Muscle of leg (tissue), 11 donors: ENCODE results near the gene RLN3. TPM values are rescaled to one million over a fixed set of nuclear protein-coding genes. Genes with fewer than 3 reads are reported as not detected.

ENCODE experiments used
- DNase-seq: peaks from one replicate; pipeline ENCODE4 v3.0.0; 2013
- H3K27ac ChIP-seq: one replicate; pipeline ENCODE4 v1.5.1; 2013; ENCODE audit warnings: mild to moderate bottlenecking, low read length, control low read depth
- H3K27me3 ChIP-seq: one replicate; pipeline ENCODE4 v1.6.1; 2013; ENCODE audit warnings: low read length; ENCODE audit not compliant: control insufficient read depth, insufficient read depth
- H3K36me3 ChIP-seq: one replicate; pipeline ENCODE4 v1.6.1; 2013; ENCODE audit warnings: low read length; ENCODE audit not compliant: control insufficient read depth, insufficient read depth
- H3K4me1 ChIP-seq: one replicate; pipeline ENCODE4 v1.6.1; 2013; ENCODE audit warnings: low read length; ENCODE audit not compliant: control insufficient read depth, insufficient read depth
- H3K4me3 ChIP-seq: one replicate; pipeline ENCODE4 v1.5.1; 2013; ENCODE audit warnings: low read length, control low read depth
- H3K9me3 ChIP-seq: replicated peaks from 2 replicates; pipeline ENCODE4 v1.6.1; 2013; ENCODE audit warnings: low read depth, low read length; ENCODE audit not compliant: control insufficient read depth
- WGBS: methylation state at CpG from one replicate; pipeline ENCODE4 v1.1.5; 2013; ENCODE audit warnings: missing lambda C conversion rate; ENCODE audit not compliant: insufficient coverage; 5-methylcytosine and 5-hydroxymethylcytosine counted together
- polyA plus RNA-seq, 8 donors: library from polyadenylated mRNA; unstranded; fragments of 120-200 nt; gene quantifications; one replicate each; pipeline versions ENCODE4 v1.2.1 to v1.2.3, GENCODE V29; 2013; ENCODE audit warnings: inconsistent platforms in 1 of 8, low replicate concordance in 1 of 8; ENCODE audit not compliant: insufficient read length in 8 of 8, insufficient read depth in 1 of 8
- total RNA-seq: library from RNA; stranded (reverse); fragments of 120-200 nt; gene quantifications from one replicate; pipeline ENCODE4 v1.2.4, GENCODE V29; 2013

RLN3 gene
- total and polyA plus RNA-seq, 9 donors, result not detected

DNA sequence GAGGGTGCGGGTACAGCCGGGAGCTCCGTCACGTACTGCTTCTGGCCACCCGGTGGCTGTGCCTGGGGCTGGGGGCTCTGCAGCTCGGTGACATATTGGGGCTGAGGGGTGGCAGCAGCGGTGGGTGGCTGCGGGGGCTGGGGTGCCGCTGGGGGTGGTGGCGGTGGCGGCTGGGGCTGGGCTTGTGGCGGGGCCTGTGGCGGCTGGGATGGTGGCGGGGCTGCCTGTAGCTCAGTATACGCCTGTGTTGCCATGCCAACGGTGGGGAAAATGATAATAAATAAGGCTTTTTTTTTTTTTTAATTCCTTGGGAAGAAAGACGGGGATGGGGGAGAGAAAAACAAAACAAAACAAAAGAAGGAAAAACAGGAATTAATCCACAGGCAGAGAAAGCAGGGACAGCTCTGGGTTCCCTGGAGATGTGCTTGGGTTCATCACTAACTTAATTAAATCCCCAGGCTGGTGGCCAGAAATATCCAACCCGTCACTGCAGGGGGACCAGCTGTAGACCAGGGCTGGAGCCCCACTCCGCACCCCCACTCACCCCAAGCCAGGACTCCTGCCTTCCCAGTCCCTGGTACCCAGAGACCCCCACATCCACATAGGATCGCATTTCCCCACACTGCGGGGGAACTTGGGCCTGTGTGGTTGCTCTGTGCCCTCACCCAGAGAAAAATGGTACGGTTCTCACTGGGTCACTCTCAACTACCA lies 34.2 kb upstream of the RLN3 start:
- Histone ChIP-seq H3K27ac (peak overlapping the region; percentile 51), H3K27me3 (no peaks in the 10 kb centered on the region), H3K4me1 (peaks cover 3% of the 10 kb centered on the region), H3K36me3 (peaks cover 49% of the 10 kb centered on the region), H3K4me3 (no peak overlapping the region), H3K9me3 (peaks cover 3% of the 10 kb centered on the region)
- peak; percentile 45 for DNase-seq
- WGBS, result 77% methylated on average over 17 of the region's 22 CpGs

DNA sequence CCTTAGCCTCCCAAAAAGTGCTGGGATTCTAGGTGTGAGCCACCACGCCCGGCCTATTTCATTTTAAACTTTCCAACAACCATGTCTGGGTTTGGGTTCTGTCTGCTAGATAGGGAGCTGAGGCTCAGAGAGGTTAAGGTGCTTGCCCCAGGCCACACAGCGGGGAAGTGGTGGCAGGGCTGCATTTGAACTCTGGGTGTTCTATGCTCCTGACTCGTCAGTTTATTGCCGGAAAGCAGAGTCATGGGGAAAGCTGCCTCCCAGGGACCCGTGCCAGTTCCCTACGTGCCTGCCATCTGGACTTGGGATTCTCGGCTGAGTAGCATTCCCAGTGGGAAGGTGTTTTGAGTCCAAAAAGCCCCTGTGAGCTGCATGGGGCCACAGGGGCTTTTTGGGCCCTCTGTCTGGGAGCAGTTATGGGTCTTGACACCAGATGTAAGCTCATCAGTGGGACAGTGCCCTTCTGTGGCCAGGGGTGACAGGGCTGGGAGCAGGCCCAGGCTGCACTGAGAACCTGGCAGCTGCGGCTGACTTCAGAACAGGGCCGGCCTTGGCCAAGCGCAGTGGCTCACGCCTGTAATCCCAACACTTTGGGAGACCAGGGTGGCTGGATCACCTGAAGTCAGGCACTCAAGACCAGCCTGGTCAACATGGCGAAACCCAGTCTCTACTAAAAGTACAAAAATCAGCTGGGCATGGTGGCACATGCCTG lies 32.8 kb upstream of the RLN3 start:
- Histone ChIP-seq H3K4me3 (no peak overlapping the region), H3K4me1 (peaks cover 3% of the 10 kb centered on the region), H3K27ac (no peak overlapping the region), H3K36me3 (peaks cover 49% of the 10 kb centered on the region), H3K9me3 (peaks cover 10% of the 10 kb centered on the region), H3K27me3 (no peaks in the 10 kb centered on the region)
- WGBS, result 66% methylated on average over 8 of the region's 13 CpGs
- no peak for DNase-seq

DNA sequence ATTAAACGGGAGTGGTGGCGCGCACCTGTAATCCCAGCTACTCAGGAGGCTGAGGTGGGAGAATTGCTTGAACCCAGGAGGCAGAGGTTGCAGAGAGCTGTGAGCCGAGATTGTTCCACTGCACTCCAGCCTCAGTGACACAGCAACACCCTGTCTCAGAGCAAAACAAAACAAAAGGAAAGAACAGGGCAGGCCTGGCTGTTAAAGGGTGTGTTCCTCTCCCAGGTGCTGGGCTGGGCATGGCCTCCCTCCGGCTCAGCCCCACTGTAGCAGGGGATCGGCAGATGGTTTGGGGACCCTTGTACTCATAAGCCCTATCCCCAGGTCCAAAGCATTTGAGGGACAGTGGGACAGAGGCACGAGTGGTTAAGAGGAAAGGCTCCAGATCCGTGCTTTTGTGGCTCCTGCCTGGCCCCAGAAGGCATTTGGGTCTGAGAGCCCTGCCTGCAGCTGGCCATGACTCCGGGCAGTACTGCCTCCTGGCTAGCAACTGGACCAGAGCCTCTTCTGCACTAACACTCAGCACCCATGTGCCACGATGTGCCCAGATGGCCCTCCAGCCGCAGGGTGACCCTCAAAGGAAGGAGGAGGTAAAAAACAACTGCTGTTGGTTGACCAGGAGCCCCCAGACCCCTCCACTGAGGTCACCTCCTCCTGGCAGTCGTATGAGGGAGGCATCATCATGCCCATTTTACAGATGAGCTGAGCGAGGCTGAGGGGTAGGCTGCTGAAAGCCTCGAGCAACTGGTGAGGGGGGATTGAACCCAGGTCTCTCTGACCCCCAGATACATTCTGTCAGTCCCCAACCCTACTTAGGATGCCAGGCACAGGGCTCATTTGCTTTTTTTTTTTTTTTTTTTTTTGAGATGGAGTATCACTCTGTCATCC lies 31.8 kb upstream of the RLN3 start:
- peaks cover 10% of the 10 kb centered on the region for H3K9me3 ChIP-seq
- no peak overlapping the region for H3K4me3 ChIP-seq
- WGBS, result 90% methylated on average over 5 of the region's 14 CpGs
- H3K36me3 ChIP-seq, result peaks cover 48% of the 10 kb centered on the region
- H3K27ac ChIP-seq, result no peak overlapping the region
- no peak for DNase-seq
- H3K27me3 ChIP-seq, result no peaks in the 10 kb centered on the region
- H3K4me1 ChIP-seq, result peaks cover 3% of the 10 kb centered on the region

DNA sequence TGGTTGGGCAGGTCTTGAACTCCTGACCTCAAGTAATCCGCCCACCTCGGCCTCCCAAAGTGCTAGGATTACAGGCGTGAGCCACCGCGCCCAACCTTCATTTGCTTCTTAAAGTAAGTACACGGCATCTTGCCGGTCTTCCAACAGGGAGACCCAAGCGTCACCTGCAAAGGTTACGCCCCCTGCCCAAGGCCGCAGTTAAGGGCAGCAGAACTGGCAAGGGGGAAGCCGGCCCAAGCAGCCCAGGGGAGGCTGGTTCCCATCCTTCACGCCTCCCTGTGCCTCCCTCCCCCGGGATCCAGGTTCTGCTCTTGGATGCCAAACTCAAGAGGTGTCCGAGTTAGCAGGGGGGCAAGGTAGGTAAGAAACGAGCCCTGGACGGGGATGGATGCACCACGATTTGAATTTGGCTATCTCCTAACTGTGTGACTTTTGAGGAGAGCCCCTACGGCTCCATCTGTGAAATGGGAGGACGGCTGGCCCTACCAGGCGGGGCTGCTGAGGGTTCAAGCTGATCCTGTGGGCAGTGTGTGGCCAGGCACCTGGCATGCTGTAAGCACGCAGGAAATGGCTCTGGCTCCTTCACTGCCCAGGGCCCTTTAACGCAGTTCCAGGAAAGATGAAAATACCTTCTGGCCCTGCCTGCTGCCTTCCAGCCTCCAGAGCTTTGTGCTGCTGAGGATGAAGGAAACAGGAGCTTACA lies 30.9 kb upstream of the RLN3 start:
- Histone ChIP-seq H3K36me3 (peaks cover 39% of the 10 kb centered on the region), H3K9me3 (peaks cover 10% of the 10 kb centered on the region), H3K4me3 (no peak overlapping the region), H3K4me1 (peaks cover 3% of the 10 kb centered on the region), H3K27ac (no peak overlapping the region), H3K27me3 (no peaks in the 10 kb centered on the region)
- WGBS, result 91% methylated on average over 18 of the region's 22 CpGs
- DNase-seq, result no peak

DNA sequence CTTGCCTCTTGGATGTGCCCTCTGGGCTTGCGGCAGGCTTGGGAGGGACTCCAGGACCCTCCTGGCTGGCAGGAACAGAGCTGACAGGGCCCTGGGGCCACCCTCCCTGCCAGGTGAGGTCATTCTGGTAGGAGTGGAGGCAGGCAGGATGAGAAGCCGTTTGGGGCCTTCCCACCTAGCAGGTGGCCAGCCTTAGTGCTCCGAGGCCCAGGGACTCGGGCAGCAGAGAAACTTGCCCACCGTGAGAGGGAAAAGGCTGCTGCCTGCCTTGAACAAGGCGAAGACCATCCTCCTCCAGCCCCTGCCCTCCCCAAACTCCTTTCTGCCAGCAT lies 30.4 kb upstream of the RLN3 start:
- DNase-seq, result no peak
- 82% methylated on average over 2 of the region's 6 CpGs for WGBS
- peaks cover 3% of the 10 kb centered on the region for H3K4me1 ChIP-seq
- peaks cover 33% of the 10 kb centered on the region for H3K36me3 ChIP-seq
- peaks cover 10% of the 10 kb centered on the region for H3K9me3 ChIP-seq
- no peaks in the 10 kb centered on the region for H3K27me3 ChIP-seq
- no peak overlapping the region for H3K27ac ChIP-seq
- H3K4me3 ChIP-seq, result no peak overlapping the region

DNA sequence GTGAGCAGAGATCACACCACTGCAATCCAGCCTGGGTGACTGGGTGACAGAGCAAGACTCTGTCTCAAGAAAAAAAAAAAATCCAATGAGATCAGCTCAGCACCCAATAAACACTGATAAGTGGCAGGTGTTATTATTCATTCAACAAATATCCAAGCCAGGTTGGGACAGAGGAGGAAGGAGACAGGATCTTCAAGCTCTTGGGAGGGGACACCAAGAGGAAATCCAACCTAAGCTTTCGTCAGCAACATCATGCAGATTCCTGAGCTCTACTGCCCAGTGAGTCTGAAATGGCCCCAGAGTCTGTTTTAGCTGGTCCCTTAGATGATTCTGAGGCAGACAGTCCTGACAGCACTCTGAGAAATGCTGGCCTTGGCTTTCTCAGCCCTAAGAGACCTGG lies 29.5 kb upstream of the RLN3 start:
- Histone ChIP-seq H3K4me3 (no peak overlapping the region), H3K27ac (no peak overlapping the region), H3K4me1 (peaks cover 11% of the 10 kb centered on the region), H3K27me3 (no peaks in the 10 kb centered on the region), H3K36me3 (peaks cover 26% of the 10 kb centered on the region), H3K9me3 (peaks cover 10% of the 10 kb centered on the region)
- 100% methylated on average over 1 of the region's 1 CpG for WGBS
- no peak for DNase-seq

DNA sequence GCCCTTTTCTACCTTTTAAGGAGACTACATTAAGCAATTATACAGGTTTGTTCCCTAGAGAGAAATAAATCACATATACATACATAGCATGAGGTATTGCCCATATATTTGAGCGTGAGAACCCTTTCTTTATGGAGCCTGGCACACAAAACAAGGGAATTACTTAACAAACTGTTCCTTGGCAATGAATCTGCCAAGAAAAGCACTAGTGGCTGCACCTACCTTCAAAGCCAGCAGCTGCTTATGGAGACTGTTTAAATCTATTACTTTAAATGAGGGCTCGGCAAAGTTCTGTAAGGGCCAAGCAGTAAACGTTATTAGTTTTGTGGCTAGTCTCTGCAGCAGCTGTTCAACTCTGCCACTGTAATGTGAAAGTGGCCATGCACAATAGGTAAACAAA lies 28.9 kb upstream of the RLN3 start:
- Histone ChIP-seq H3K36me3 (peaks cover 26% of the 10 kb centered on the region), H3K27me3 (no peaks in the 10 kb centered on the region), H3K9me3 (peaks cover 10% of the 10 kb centered on the region), H3K4me1 (peaks cover 11% of the 10 kb centered on the region), H3K27ac (no peak overlapping the region), H3K4me3 (no peak overlapping the region)
- no CpG with 5 or more reads among the region's 3 CpGs for whole genome bisulfite sequencing
- no peak for DNase-seq

DNA sequence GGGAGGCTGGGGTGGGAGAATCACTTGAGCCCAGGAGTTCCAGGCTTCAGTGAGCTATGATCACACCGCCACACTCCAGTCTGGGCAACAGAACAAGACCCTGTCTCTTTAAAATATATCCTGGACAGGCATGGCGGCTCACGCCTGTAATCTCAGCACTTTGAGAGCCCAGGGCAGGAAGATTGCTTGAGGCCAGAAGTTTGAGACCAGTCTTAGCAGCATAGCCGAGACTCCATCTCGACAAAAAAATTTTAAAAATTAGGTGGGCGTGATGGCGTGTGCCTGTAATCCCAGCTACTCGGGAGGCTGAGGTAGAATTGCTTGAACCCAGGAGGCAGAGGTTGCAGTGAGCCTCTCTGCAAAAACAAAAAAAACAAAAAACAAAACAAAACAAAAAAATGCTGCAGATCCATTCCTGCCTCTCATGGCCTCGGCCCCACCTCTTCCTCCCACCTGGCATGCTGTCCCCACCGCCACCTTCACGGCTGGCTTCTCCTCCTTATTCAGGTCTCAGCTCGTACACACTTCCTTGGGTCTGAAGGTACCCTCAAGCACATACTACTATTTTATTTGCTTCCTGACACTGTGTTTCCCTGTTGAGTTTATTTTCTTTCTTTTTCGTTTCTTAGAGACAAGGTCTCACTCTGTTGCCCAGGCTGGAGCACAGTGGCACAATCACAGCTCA lies 27.1 kb upstream of the RLN3 start:
- no peaks in the 10 kb centered on the region for H3K27me3 ChIP-seq
- H3K9me3 ChIP-seq, result peaks cover 10% of the 10 kb centered on the region
- H3K4me1 ChIP-seq, result peaks cover 19% of the 10 kb centered on the region
- peaks cover 21% of the 10 kb centered on the region for H3K36me3 ChIP-seq
- no peak for DNase-seq
- H3K27ac ChIP-seq, result no peak overlapping the region
- H3K4me3 ChIP-seq, result no peak overlapping the region
- WGBS, result 78% methylated on average over 10 of the region's 13 CpGs

DNA sequence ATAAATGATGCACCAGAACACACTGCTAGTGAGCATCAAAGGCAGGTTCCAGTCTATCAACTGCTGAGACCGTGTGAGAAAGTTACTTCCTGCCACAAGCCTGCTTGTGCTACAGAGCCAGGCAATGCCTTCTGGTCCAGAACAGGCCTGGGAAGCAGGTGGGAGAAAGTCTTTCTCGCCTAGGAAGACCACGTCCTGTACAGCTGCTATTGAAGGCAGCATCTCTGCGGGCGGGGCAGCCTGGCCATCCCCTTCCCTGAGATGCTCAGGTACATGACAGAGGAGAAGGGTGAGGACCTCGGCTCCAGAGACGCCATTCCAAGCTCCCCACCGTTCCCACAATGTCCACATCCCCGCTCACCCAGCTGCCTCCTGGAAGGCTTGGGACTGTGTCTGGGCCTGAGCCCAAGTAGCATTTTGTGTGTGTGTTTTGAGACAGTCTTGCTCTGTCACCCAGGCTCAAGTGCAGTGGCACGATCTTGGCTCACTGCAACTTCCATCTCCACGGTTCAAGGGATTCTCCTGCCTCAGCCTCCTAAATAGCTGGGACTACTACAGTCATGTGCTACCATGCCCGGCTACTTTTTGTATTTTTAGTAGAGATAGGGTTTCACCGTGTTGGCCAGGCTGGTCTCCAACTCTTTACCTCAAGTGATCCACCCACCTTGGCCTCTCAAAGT lies 25.2 kb upstream of the RLN3 start:
- DNase-seq, result no peak
- Histone ChIP-seq H3K4me3 (no peak overlapping the region), H3K4me1 (peaks cover 23% of the 10 kb centered on the region), H3K36me3 (peaks cover 11% of the 10 kb centered on the region), H3K9me3 (peaks cover 10% of the 10 kb centered on the region), H3K27me3 (no peaks in the 10 kb centered on the region), H3K27ac (peak overlapping the region; percentile 83)
- 48% methylated on average over 7 of the region's 13 CpGs for WGBS
